Measurements from ENCODE around the gene C19orf25. TPM values are rescaled to one million over a fixed set of nuclear protein-coding genes. Genes with fewer than 3 reads are reported as not detected.
"Not testable (repeated sequence)": the region's sequence is repeated elsewhere in the genome, so short reads cannot be mapped to it uniquely, and the experiment has no call there.

The C19orf25 gene
- total RNA-seq, 1 donor from 2014 or later: 38.0 TPM

GRCh38 chr19:1503925-1504773 lies 25.1 kb upstream of the C19orf25 start:
- Mint-ChIP-seq H3K36me3 (ENCODE audit: unreplicated experiment) (no peaks in the 10 kb centered on the region), H3K4me3 (ENCODE audit: unreplicated experiment) (no peak overlapping the region), H3K27ac (ENCODE audit: unreplicated experiment) (no peak overlapping the region), H3K9me3 (ENCODE audit: unreplicated experiment) (no peaks in the 10 kb centered on the region), H3K27me3 (ENCODE audit: unreplicated experiment) (peaks cover 3% of the 10 kb centered on the region), H3K4me1 (ENCODE audit: unreplicated experiment) (peaks cover 9% of the 10 kb centered on the region)
- TF ChIP-seq, protein P1, sequence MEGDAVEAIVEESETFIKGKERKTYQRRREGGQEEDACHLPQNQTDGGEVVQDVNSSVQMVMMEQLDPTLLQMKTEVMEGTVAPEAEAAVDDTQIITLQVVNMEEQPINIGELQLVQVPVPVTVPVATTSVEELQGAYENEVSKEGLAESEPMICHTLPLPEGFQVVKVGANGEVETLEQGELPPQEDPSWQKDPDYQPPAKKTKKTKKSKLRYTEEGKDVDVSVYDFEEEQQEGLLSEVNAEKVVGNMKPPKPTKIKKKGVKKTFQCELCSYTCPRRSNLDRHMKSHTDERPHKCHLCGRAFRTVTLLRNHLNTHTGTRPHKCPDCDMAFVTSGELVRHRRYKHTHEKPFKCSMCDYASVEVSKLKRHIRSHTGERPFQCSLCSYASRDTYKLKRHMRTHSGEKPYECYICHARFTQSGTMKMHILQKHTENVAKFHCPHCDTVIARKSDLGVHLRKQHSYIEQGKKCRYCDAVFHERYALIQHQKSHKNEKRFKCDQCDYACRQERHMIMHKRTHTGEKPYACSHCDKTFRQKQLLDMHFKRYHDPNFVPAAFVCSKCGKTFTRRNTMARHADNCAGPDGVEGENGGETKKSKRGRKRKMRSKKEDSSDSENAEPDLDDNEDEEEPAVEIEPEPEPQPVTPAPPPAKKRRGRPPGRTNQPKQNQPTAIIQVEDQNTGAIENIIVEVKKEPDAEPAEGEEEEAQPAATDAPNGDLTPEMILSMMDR (IDR thresholded peaks at IDR 0.05): no peak
- DNase-seq (ENCODE audit: extremely low spot score, unreplicated experiment): no peak

- peak; percentile 88 for DNase-seq (ENCODE audit: extremely low spot score, unreplicated experiment)
- peaks cover 3% of the 10 kb centered on the region for H3K27me3 Mint-ChIP-seq (ENCODE audit: unreplicated experiment)
- H3K4me3 Mint-ChIP-seq (ENCODE audit: unreplicated experiment): no peak overlapping the region
- H3K36me3 Mint-ChIP-seq (ENCODE audit: unreplicated experiment): no peaks in the 10 kb centered on the region
- TF ChIP-seq, protein P1 (IDR thresholded peaks at IDR 0.05): peak; percentile 81
- H3K27ac Mint-ChIP-seq (ENCODE audit: unreplicated experiment): no peak overlapping the region
- H3K9me3 Mint-ChIP-seq (ENCODE audit: unreplicated experiment): no peaks in the 10 kb centered on the region
- H3K4me1 Mint-ChIP-seq (ENCODE audit: unreplicated experiment): peaks cover 6% of the 10 kb centered on the region
These were observed 24.3 kb upstream of the C19orf25 start for GRCh38 chr19:1503089-1503924.

DNA sequence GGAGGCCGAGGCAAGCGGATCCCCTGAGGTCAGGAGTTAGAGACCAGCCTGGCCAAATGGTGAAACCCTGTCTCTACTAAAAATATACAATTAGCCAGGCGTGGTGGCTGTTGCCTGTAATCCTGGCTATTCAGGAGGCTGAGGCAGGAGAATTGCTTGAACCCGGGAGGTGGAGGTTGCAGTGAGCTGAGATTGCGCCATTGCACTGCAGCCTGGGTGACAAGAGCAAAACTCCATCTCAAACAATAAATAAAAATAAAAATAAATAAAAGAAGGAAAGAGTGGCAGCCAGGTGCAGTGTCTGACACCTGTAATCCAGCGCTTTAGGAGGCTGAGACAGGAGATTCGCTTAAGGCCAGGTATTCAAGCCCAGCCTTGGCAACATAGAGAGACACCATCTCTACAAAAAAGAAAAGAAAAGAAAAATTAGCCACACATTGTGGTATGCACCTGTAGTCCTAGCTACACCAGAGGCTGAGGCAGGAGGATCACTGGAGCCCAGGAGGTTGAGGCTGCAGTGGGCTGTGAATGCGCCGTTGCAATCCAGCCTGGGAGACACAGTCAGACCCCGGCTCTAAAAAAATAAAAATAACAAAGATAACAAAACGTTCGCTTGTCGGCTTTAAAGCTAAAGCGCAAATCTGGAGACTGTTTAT lies 23.5 kb upstream of the C19orf25 start:
- TF ChIP-seq, protein P1 (IDR thresholded peaks at IDR 0.05): no peak
- no peaks in the 10 kb centered on the region for H3K9me3 Mint-ChIP-seq (ENCODE audit: unreplicated experiment)
- H3K4me3 Mint-ChIP-seq (ENCODE audit: unreplicated experiment): no peak overlapping the region
- H3K36me3 Mint-ChIP-seq (ENCODE audit: unreplicated experiment): no peaks in the 10 kb centered on the region
- no peak overlapping the region for H3K27ac Mint-ChIP-seq (ENCODE audit: unreplicated experiment)
- DNase-seq (ENCODE audit: extremely low spot score, unreplicated experiment): no peak
- peaks cover 3% of the 10 kb centered on the region for H3K4me1 Mint-ChIP-seq (ENCODE audit: unreplicated experiment)
- H3K27me3 Mint-ChIP-seq (ENCODE audit: unreplicated experiment): peaks cover 3% of the 10 kb centered on the region

DNA sequence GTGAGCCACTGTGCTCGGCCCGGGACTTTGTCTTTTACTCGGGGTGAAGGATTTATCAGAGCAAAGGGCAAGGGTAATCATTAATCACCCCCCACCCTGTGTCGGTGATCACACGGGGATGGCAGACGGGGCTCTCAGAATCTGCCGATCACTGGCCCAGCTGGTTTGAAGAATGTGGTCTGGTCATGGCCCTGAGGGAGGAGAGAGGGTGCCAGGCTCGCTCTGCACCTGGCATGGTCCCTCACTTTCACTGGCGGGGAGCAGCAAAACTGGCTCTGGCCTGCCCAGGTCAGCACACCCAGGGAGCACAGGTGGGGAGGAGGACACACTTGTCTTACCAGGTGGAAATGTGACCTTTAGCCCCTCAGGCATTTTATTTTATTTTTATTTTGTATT lies 22.2 kb upstream of the C19orf25 start:
- H3K36me3 Mint-ChIP-seq (ENCODE audit: unreplicated experiment): no peaks in the 10 kb centered on the region
- H3K27me3 Mint-ChIP-seq (ENCODE audit: unreplicated experiment): peaks cover 3% of the 10 kb centered on the region
- no peak overlapping the region for H3K27ac Mint-ChIP-seq (ENCODE audit: unreplicated experiment)
- no peak overlapping the region for H3K4me3 Mint-ChIP-seq (ENCODE audit: unreplicated experiment)
- TF ChIP-seq, protein P1 (IDR thresholded peaks at IDR 0.05): no peak
- no peak for DNase-seq (ENCODE audit: extremely low spot score, unreplicated experiment)
- H3K4me1 Mint-ChIP-seq (ENCODE audit: unreplicated experiment): peaks cover 2% of the 10 kb centered on the region
- H3K9me3 Mint-ChIP-seq (ENCODE audit: unreplicated experiment): no peaks in the 10 kb centered on the region

GRCh38 chr19:1499231-1499630 lies 20.2 kb upstream of the C19orf25 start:
- H3K4me1 Mint-ChIP-seq (ENCODE audit: unreplicated experiment): not testable (repeated sequence)

More at GRCh38 chr19:1499231-1499630, 20.2 kb upstream of the C19orf25 start:
- H3K27me3 Mint-ChIP-seq (ENCODE audit: unreplicated experiment); H3K27ac Mint-ChIP-seq (ENCODE audit: unreplicated experiment); H3K4me3 Mint-ChIP-seq (ENCODE audit: unreplicated experiment); H3K36me3 Mint-ChIP-seq (ENCODE audit: unreplicated experiment); H3K9me3 Mint-ChIP-seq (ENCODE audit: unreplicated experiment): not testable (repeated sequence)
- peak; percentile 81 for DNase-seq (ENCODE audit: extremely low spot score, unreplicated experiment)
